Astrocyte of the cerebellum (primary cell): Measurements from ENCODE around the gene RAB34.

Experiments
- DNase-seq: peaks from one replicate; pipeline ENCODE4 v3.0.0-alpha.2; 2011; ENCODE audit warnings: low read depth
- H3K4me3 ChIP-seq: 2 replicates; pipeline ENCODE4 v1.5.1; 2011; ENCODE audit warnings: mild to moderate bottlenecking, low read depth, low read length, moderate library complexity
- in situ Hi-C: cut with HindIII; loops from 2 replicates; pipeline ENCODE4 v1.10.0; 2017; ENCODE audit warnings: low sequenced_read_pairs
- TF ChIP-seq, protein P1 (sequence below): IDR thresholded peaks from 2 replicates; pipeline ENCODE4 v1.5.1; 2012; ENCODE audit warnings: low read length, low read depth, moderate library complexity, mild to moderate bottlenecking; ENCODE audit errors: missing control alignments

Gene RAB34

DNA sequence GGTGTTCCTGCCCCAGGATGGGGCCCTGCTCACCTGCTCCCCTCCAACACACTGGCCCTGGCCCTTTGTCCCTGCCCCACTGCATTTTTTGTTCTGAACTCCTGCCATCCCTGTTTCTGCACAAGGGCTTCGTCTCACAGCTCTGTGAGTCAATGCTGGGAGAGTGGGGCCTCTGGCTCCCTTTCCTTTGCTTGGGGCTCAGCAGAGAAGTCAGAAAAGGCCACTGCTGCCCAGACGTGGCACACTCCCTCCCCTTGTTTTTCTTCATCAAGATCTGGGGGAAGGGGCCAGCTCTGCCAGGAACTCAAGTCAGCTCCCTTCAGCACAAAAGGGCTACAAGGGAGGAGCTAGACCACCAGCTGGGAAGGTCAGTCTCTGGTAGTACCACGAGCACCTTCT lies 14.9 kb downstream of the RAB34 start:
- in situ Hi-C loops: no loop called here
- TF ChIP-seq, protein P1, sequence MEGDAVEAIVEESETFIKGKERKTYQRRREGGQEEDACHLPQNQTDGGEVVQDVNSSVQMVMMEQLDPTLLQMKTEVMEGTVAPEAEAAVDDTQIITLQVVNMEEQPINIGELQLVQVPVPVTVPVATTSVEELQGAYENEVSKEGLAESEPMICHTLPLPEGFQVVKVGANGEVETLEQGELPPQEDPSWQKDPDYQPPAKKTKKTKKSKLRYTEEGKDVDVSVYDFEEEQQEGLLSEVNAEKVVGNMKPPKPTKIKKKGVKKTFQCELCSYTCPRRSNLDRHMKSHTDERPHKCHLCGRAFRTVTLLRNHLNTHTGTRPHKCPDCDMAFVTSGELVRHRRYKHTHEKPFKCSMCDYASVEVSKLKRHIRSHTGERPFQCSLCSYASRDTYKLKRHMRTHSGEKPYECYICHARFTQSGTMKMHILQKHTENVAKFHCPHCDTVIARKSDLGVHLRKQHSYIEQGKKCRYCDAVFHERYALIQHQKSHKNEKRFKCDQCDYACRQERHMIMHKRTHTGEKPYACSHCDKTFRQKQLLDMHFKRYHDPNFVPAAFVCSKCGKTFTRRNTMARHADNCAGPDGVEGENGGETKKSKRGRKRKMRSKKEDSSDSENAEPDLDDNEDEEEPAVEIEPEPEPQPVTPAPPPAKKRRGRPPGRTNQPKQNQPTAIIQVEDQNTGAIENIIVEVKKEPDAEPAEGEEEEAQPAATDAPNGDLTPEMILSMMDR: no peak
- no peak for DNase-seq
- H3K4me3 ChIP-seq: no peak overlapping the region

DNA sequence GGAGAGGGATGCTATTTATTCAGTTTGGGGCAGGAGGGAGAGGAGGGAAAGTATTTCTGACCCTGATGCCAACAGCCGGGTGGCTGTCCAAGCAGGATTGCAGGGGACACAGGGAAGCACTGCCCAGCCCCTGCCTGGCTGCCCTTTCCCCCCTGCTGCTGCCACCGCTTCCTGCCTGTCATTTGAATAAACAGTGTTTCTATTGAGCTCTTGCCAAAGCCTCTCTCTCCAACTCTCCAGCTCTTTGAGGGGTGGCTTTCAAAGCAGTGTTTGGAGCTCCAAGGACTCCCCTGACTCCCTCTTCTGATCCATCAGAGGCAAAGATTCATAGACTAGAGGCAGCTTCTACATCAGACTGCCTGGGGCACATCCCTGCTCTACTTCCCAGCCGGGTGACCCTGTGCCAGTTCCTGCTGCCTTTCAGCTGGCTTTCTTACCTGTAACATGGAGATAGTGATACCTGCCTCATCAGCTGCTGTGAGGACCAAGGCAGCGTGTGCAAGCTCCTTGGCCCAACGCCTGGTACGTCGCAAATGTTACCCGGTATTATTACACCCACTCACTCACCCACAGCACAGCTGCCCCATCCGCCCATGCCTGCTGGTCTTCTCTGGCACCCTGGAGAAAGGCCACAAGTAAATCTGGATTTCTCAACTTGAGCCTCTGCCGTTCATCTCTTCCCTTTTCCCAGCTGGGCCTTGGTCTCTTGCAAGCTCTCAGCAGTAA lies 15.5 kb downstream of the RAB34 start:
- TF ChIP-seq, protein P1: no peak
- DNase-seq: no peak
- in situ Hi-C loops: no loop called here
- H3K4me3 ChIP-seq: no peak overlapping the region

DNA sequence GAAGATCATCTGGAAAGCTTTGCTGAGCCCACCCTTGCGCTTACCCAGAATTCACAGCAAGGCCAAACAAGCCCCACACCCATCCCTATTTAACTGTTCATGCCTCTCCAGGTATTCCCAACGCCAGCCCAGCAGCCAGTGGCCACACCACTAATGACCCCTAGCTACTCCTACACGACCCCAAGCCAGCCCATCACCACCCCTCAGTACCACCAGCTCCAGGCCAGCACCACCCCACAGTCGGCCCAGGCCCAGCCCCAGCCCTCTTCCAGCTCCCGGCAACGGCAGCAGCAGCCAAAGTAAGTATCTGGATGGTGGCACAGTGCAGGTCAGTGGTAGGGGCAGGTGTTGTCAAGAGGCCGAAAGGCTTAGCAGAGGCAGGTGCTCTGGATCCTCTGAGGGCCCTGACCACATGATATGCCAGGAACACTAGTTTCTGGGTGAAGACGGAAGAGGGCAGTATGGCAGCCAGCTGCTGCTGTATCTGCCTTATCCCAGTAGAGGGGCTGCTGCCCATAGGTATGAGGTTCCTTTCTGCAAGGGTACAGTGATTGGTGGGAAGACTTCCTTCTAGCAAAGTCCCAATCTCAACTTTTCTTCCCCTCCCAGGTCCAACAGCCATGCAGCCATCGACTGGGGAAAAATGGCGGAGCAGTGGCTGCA lies 16.7 kb downstream of the RAB34 start:
- no peak for DNase-seq
- TF ChIP-seq, protein P1: no peak
- H3K4me3 ChIP-seq: no peak overlapping the region
- in situ Hi-C loops: no loop called here

DNA sequence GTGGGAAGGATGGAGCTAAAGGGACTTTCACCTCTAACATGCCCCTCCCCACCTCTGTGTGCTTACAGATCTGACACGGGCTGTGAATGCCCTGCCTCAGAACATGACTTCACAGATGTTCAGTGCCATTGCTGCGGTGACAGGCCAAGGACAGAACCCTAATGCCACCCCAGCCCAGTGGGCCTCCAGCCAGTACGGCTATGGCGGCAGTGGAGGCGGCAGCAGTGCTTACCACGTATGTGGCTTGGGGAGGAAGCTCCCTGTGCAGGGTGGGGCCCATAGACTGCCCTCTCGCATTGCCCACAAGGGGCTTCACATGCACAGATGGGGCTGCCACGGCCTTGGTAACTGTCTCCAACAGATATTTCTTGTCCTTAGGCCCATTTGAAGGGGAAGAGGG lies 17.4 kb downstream of the RAB34 start:
- in situ Hi-C loops: no loop called here
- DNase-seq: no peak
- TF ChIP-seq, protein P1: no peak
- no peak overlapping the region for H3K4me3 ChIP-seq

DNA sequence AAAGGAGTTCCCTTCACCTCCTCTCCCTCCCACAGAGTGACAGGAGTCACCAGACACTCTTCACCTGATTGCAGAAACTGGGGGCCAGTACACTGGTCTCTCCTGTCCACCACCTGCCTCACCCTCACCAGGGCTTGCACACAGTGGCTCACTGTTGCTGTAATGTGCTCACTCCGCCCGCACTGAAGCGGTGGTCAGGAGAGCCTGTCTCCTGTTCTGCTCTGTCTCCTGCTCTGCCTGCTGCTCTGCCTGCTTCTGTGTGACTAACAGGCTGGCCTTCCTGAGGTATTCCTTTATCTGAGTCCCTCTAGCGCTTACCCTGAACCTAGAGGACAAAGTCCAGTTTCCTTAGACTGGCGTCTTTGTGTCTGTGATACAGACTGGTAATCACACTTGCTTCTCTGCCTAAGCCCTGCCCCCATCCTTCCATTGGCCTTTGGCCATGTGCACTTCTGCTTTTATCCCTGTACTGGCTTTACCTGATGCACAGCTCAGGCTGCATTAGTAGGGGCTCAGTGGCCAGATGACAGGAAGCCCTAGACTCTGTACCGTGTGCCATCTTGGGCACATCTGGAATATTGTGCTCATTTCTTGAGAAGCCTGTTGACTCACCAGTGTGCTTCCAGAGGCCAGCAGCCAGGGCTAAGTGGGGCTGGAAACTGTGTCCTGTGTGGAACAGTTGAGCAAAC lies 19.3 kb downstream of the RAB34 start:
- TF ChIP-seq, protein P1: no peak
- in situ Hi-C loops: no loop called here
- no peak overlapping the region for H3K4me3 ChIP-seq
- DNase-seq: no peak

DNA sequence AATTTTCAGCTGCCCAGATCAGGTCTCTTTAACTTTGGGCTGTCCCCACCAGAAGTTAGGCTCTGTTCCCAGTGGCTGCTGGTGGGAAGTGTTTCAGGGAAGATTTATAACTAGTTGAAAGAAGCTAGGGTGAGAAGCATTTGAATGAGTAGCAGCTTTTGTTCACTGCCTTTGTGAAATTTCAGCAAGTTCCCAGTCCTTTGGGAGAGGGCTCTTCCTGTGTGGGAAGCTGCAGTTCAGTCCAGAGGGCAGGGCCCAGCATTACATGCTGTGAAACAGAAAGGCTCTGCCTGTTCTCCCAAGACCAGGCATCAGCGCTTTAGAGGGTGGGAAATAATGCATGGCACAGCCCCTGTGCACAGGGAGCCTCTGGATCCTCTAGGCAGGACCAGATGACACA lies 23.8 kb downstream of the RAB34 start:
- in situ Hi-C loops: no loop called here
- H3K4me3 ChIP-seq: no peak overlapping the region
- TF ChIP-seq, protein P1: no peak
- no peak for DNase-seq
